H1 (cell line): ENCODE data around the gene CAPN9. TPM values are rescaled to one million over a fixed set of nuclear protein-coding genes. Genes with fewer than 3 reads are reported as not detected.
A peak's percentile ranks its signal among the peaks of the same experiment; 100 is the strongest.

Experiments
- CTCF ChIA-PET: fragments of 300-600 bp; sonication (Branson Sonifier 250); formaldehyde crosslinking; loops from one replicate; lab custom pipeline; 2021; ENCODE audit not compliant: partially characterized antibody; lab: Charles Lee
- POLR2A ChIA-PET: fragments of 300-600 bp; sonication (Branson Sonifier 250); formaldehyde crosslinking; loops from one replicate; lab custom pipeline; 2021; ENCODE audit warnings: inconsistent platforms; ENCODE audit not compliant: partially characterized antibody; lab: Charles Lee
- DNase-seq, 2 experiments: peaks; one replicate each; pipeline versions ENCODE4 v3.0.0 to v3.0.0-alpha.2; 2010 to 2022; ENCODE audit warnings: low spot score in 2 of 2, low read depth in 1 of 2, mixed read lengths in 1 of 2
- FAIRE-seq: peaks from 2 replicates; lab custom pipeline; 2011; peaks lifted over from hg19 to GRCh38; lab: Jason Lieb, UNC
- H2AFZ ChIP-seq: 2 replicates; pipeline ENCODE4 v1.8.1; 2012; ENCODE audit warnings: low read length, inconsistent platforms
- H2AK5ac ChIP-seq: 2 replicates; pipeline ENCODE4 v1.6.1; 2013; ENCODE audit warnings: low read depth, low read length
- H2BK120ac ChIP-seq: replicated peaks from 2 replicates; pipeline ENCODE3; 2013; ENCODE audit warnings: low read depth, low read length, inconsistent platforms
- H2BK12ac ChIP-seq: 2 replicates; pipeline ENCODE4 v1.6.1; 2013; ENCODE audit warnings: low read depth, low read length
- H2BK15ac ChIP-seq: 2 replicates; pipeline ENCODE4 v1.6.1; 2013; ENCODE audit warnings: low read length
- H2BK20ac ChIP-seq: 2 replicates; pipeline ENCODE4 v1.6.1; 2013; ENCODE audit warnings: low read length
- H2BK5ac ChIP-seq: 2 replicates; pipeline ENCODE4 v1.6.1; 2013; ENCODE audit warnings: low read depth, low read length
- H3K14ac ChIP-seq: 2 replicates; pipeline ENCODE4 v1.6.1; 2013; ENCODE audit warnings: inconsistent platforms; ENCODE audit not compliant: insufficient read length
- H3K18ac ChIP-seq: 2 replicates; pipeline ENCODE4 v1.6.1; 2013; ENCODE audit warnings: low read length; ENCODE audit errors: extremely low read depth
- H3K23ac ChIP-seq: 2 replicates; pipeline ENCODE4 v1.6.1; 2013; ENCODE audit warnings: inconsistent platforms; ENCODE audit not compliant: insufficient read length
- H3K23me2 ChIP-seq: 2 replicates; pipeline ENCODE4 v1.6.1; 2013; ENCODE audit warnings: low read depth, low read length
- H3K27ac ChIP-seq: 2 replicates; pipeline ENCODE4 v1.6.1; 2011; ENCODE audit warnings: low read depth, low read length, inconsistent platforms
- H3K27me3 ChIP-seq, 4 experiments: replicated peaks in 1 of 4; 1 replicate in 1 of 4; 2 replicates in 3 of 4; pipeline versions ENCODE4 v1.6.1 to v1.8.1; 2011 to 2013; ENCODE audit warnings: low read length in 3 of 4, mild to moderate bottlenecking in 3 of 4, inconsistent platforms in 2 of 4, mixed read lengths in 2 of 4, moderate library complexity in 1 of 4; ENCODE audit not compliant: control insufficient read depth in 3 of 4, insufficient read depth in 3 of 4; ENCODE audit errors: extremely low read depth in 1 of 4
- H3K36me3 ChIP-seq, 4 experiments: 2 replicates each; pipeline versions ENCODE4 v1.6.1 to v1.8.1; 2011 to 2013; ENCODE audit warnings: mild to moderate bottlenecking in 4 of 4, low read length in 3 of 4, moderate library complexity in 2 of 4, control low read depth in 1 of 4, inconsistent platforms in 1 of 4; ENCODE audit not compliant: insufficient read depth in 4 of 4, control insufficient read depth in 2 of 4
- H3K4ac ChIP-seq: replicated peaks from 2 replicates; pipeline ENCODE3; 2013; ENCODE audit warnings: low read length, low read depth, mixed read lengths, inconsistent platforms; ENCODE audit not compliant: insufficient read length
- H3K4me1 ChIP-seq, 4 experiments: replicated peaks in 1 of 4; 1 replicate in 1 of 4; 2 replicates in 3 of 4; pipeline versions ENCODE4 v1.6.1 to v1.8.1; 2011 to 2013; ENCODE audit warnings: low read length in 3 of 4, inconsistent platforms in 2 of 4, mixed read lengths in 1 of 4; ENCODE audit not compliant: insufficient read depth in 4 of 4, control insufficient read depth in 3 of 4
- H3K4me2 ChIP-seq, 2 experiments: 2 replicates each; pipeline versions ENCODE4 v1.6.1 to v1.8.1; 2011 to 2013; ENCODE audit warnings: low read depth in 2 of 2, low read length in 2 of 2, control low read depth in 1 of 2, inconsistent platforms in 1 of 2, mild to moderate bottlenecking in 1 of 2; ENCODE audit not compliant: insufficient read depth in 1 of 2
- H3K4me3 ChIP-seq, 4 experiments: fragments of 200-600, 300-600 bp in 1 of 4; sonication (generic), shearing (Covaris generic), sonication (Bioruptor Twin) in 1 of 4; 2 replicates each; pipeline versions ENCODE4 v1.5.1 to v1.8.1; 2011 to 2016; ENCODE audit warnings: low read length in 4 of 4, low read depth in 3 of 4, control low read depth in 2 of 4, inconsistent platforms in 2 of 4, mild to moderate bottlenecking in 2 of 4, mixed read lengths in 1 of 4, moderate library complexity in 1 of 4; ENCODE audit not compliant: insufficient read depth in 2 of 4; ENCODE audit errors: extremely low read depth in 1 of 4
- H3K56ac ChIP-seq: replicated peaks from 2 replicates; pipeline ENCODE3; 2013; ENCODE audit warnings: low read depth, mild to moderate bottlenecking, mixed read lengths, low read length, inconsistent platforms; ENCODE audit not compliant: insufficient read length
- H3K79me1 ChIP-seq: 2 replicates; pipeline ENCODE4 v1.6.1; 2013; ENCODE audit warnings: low read depth, low read length, control low read depth
- H3K79me2 ChIP-seq, 2 experiments: 2 replicates each; pipeline versions ENCODE4 v1.6.1 to v1.8.1; 2012 to 2013; ENCODE audit warnings: low read length in 2 of 2, mild to moderate bottlenecking in 2 of 2, inconsistent platforms in 1 of 2; ENCODE audit not compliant: insufficient read depth in 2 of 2, control insufficient read depth in 1 of 2
- H3K9ac ChIP-seq, 4 experiments: replicated peaks in 1 of 4; 1 replicate in 1 of 4; 2 replicates in 3 of 4; pipeline versions ENCODE4 v1.6.1 to v1.8.1; 2011 to 2013; ENCODE audit warnings: low read depth in 3 of 4, low read length in 3 of 4, control low read depth in 2 of 4, mild to moderate bottlenecking in 2 of 4, moderate library complexity in 2 of 4, inconsistent platforms in 1 of 4; ENCODE audit errors: extremely low read depth in 1 of 4
- H3K9me3 ChIP-seq, 2 experiments: 2 replicates each; pipeline versions ENCODE4 v1.6.1 to v1.8.1; 2012 to 2013; ENCODE audit warnings: mild to moderate bottlenecking in 2 of 2, moderate library complexity in 2 of 2, control low read depth in 1 of 2, inconsistent platforms in 1 of 2, low read depth in 1 of 2, low read length in 1 of 2, mixed read lengths in 1 of 2; ENCODE audit not compliant: insufficient read depth in 2 of 2
- H4K20me1 ChIP-seq, 2 experiments: replicated peaks in 1 of 2; 2 replicates each; pipeline versions ENCODE3 to v1.8.1; 2011 to 2013; ENCODE audit warnings: inconsistent platforms in 2 of 2, low read length in 2 of 2, mild to moderate bottlenecking in 1 of 2; ENCODE audit not compliant: insufficient read depth in 2 of 2, control insufficient read depth in 1 of 2
- H4K5ac ChIP-seq: 2 replicates; pipeline ENCODE4 v1.6.1; 2013; ENCODE audit warnings: low read length, low read depth, mixed read lengths, inconsistent platforms; ENCODE audit not compliant: insufficient read length
- H4K8ac ChIP-seq: 2 replicates; pipeline ENCODE4 v1.8.0; 2013; ENCODE audit warnings: mild to moderate bottlenecking, moderate library complexity, low read length, inconsistent platforms; ENCODE audit not compliant: insufficient read depth; ENCODE audit errors: extremely low read depth
- H4K91ac ChIP-seq: replicated peaks from 2 replicates; pipeline ENCODE3; 2013; ENCODE audit warnings: low read length, mixed read lengths, inconsistent platforms; ENCODE audit not compliant: insufficient read length
- GTF2F1 ChIP-seq: IDR thresholded peaks from 2 replicates; pipeline ENCODE4 v1.6.1; 2012; ENCODE audit warnings: low read depth, low read length, improper control_type of control experiment, borderline replicate concordance
- RFX5 ChIP-seq: IDR thresholded peaks from 2 replicates; pipeline ENCODE4 v1.6.1; 2011; ENCODE audit warnings: low read depth, low read length, improper control_type of control experiment, borderline replicate concordance
- WGBS, 2 experiments: shearing (Covaris generic) in 1 of 2; methylation state at CpG; one replicate each; pipeline versions ENCODE4 v1.1.6 to v1.1.7; 2013 to 2015; ENCODE audit warnings: low lambda C conversion rate in 2 of 2, mixed read lengths in 2 of 2, inconsistent platforms in 1 of 2, low coverage in 1 of 2, missing lambda C conversion rate in 1 of 2; ENCODE audit not compliant: insufficient replicate concordance in 2 of 2, insufficient coverage in 1 of 2, insufficient read length in 1 of 2; ENCODE audit errors: extremely low coverage in 1 of 2, missing lambda C conversion rate in 1 of 2; 5-methylcytosine and 5-hydroxymethylcytosine counted together
- polyA plus RNA-seq, 7 experiments: library from polyadenylated mRNA; depleted of rRNA in 3 of 7; stranded (reverse) in 5 of 7; unstranded in 2 of 7; fragments of >200 nt in 5 of 7; fragments of 200-250 nt in 2 of 7; gene quantifications; 1 replicate in 5 of 7; 2 replicates in 1 of 7; 4 replicates in 1 of 7; pipeline versions ENCODE4 v1.2.1 to v1.2.3, GENCODE V29; 2011 to 2013; ENCODE audit warnings: missing spikeins in 2 of 7, mixed read lengths in 2 of 7
- total RNA-seq: library from RNA; stranded (reverse); fragmentation: NEBNext Ultra II Directional; extraction: Animal tissue kit (Norgen Biotek cat#: 25700); gene quantifications from 2 replicates; pipeline ENCODE4 v1.2.1, GENCODE V29; 2021
- TF ChIP-seq, protein P1 (sequence below): IDR thresholded peaks from 2 replicates; pipeline ENCODE4 v1.6.1; 2012; ENCODE audit warnings: inconsistent platforms

CAPN9 gene
- total and polyA plus RNA-seq, 2 of the 8 experiments (the other 6 are each of a cell fraction or from before 2014, with no cell fraction given), result 0.22 to 0.76 TPM

DNA sequence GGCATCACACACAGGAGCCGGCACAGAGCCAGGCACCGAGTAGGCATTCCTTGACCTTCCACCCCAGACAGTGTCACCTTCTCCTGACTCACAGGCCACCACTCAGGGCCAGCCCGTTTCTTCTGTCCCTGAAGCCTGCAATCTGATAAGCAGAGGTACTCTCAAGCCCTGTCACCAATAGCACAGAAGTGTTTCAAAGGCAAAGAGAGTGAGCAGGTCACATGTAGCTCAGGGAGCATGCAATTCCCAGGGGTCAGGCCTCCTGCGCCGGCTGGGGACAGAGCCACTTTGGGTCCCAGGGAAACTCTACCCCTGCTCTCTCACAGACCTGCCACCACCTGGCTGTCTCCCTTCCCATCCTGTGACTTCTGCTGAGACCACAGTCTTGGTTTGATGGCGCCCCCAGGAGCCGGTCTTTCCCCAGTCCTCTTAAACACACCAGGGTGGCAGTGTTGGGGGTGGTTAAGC, 13.2 kb downstream of the CAPN9 start:
- DNase-seq (no peak), FAIRE-seq (no peak)
- Histone ChIP-seq H4K5ac (no peak overlapping the region), H2AK5ac (no peak overlapping the region), H4K20me1 (no peaks in the 10 kb centered on the region), H3K79me1 (no peaks in the 10 kb centered on the region), H3K23ac (no peak overlapping the region), H2BK12ac (no peak overlapping the region), H3K4me1 (peaks cover 0 to 4% (median 0%) of the 10 kb centered on the region in 4 experiments; a peak in 2 of 7 replicates), H3K18ac (0 out of 2 replicates have a peak overlapping the region, but pooled peaks have one; percentile 2), H2AFZ (0 out of 2 replicates have a peak overlapping the region, but pooled peaks have one; percentile 29), H3K27ac (no peak overlapping the region), H2BK15ac (no peak overlapping the region), H3K36me3 (no peaks in the 10 kb centered on the region), H2BK120ac (no peak overlapping the region), H3K23me2 (no peaks in the 10 kb centered on the region), H3K9ac (no peak overlapping the region), H4K91ac (no peak overlapping the region), H3K4me2 (no peak overlapping the region), H3K4ac (no peak overlapping the region), H3K9me3 (0 out of 4 replicates have a peak, but pooled peaks cover 0 to 3% of the 10 kb centered on the region in 2 experiments), H2BK20ac (no peak overlapping the region), H3K79me2 (no peaks in the 10 kb centered on the region), H3K56ac (no peak overlapping the region), H2BK5ac (no peak overlapping the region), H3K14ac (no peak overlapping the region), H4K8ac (no peak overlapping the region), H3K27me3 (no peaks in the 10 kb centered on the region), H3K4me3 (no peak overlapping the region)
- POLR2A ChIA-PET, result interaction anchor here (1.6 kb wide), 1 partner anchor 23 kb away, joined by 4 read pairs; no protein-coding TSS in a partner anchor
- 76% methylated on average over 7 of the region's 7 CpGs; no CpG with 5 or more reads in 1 of the 2 experiments for WGBS, 2 experiments
- CTCF ChIA-PET, result interaction anchor here (0.6 to 6.2 kb wide), 12 partner anchors 7 to 59 kb away, joined by 3 to 36 read pairs (median 4); partner anchors contain the start of genes AGT and CAPN9
- TF ChIP-seq GTF2F1 (no peak), RFX5 (no peak)
- TF ChIP-seq, protein P1, sequence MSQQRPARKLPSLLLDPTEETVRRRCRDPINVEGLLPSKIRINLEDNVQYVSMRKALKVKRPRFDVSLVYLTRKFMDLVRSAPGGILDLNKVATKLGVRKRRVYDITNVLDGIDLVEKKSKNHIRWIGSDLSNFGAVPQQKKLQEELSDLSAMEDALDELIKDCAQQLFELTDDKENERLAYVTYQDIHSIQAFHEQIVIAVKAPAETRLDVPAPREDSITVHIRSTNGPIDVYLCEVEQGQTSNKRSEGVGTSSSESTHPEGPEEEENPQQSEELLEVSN, result no peak
